ENCODE data around the gene BCL2L11.

Gene BCL2L11

DNA sequence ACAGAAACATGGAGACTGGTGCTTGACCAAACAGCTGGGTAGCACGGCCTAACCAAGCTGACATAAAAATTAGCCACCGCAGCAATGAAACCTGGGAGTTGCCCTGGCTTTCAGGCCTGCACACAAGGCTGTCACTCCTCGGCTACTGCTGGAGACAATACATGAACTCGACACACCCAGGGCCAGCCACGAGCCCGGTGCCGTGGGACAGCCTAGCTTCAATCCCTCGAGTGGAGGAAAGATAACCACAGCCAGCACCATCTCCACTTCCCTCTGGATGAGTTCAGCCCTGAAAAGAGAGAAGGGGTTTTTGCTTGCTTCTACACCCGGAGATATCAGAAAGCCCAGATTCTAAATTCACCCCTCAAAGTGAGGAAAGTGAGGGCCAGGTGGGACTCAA is 78.0 kb downstream of the BCL2L11 start:
- no peak for DNase-seq

DNA sequence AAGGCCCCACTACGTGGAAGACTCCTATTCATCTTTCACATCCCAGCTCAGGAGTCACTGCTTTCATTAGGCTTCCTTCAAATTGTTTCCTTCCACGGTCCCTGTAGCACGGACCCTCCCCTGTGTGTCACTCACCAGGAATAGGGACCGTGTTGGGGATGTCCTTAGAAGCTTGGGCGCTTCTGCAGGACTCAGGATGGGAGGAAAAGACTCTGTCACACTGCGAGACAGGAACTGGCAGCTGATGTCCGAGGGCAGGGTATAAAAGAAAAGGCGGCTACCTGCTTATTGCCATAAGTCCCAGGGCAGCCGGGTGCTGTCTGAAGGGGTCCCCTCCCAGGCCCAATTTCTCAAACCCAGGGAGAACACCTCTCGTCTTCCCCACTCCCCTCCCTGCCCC is 79.1 kb downstream of the BCL2L11 start:
- no peak for DNase-seq

GRCh38 chr2:111200333-111200881 is 79.7 kb downstream of the BCL2L11 start:
- DNase-seq, result no peak

GRCh38 chr2:111201214-111201613 is 80.5 kb downstream of the BCL2L11 start:
- no peak for DNase-seq

DNA sequence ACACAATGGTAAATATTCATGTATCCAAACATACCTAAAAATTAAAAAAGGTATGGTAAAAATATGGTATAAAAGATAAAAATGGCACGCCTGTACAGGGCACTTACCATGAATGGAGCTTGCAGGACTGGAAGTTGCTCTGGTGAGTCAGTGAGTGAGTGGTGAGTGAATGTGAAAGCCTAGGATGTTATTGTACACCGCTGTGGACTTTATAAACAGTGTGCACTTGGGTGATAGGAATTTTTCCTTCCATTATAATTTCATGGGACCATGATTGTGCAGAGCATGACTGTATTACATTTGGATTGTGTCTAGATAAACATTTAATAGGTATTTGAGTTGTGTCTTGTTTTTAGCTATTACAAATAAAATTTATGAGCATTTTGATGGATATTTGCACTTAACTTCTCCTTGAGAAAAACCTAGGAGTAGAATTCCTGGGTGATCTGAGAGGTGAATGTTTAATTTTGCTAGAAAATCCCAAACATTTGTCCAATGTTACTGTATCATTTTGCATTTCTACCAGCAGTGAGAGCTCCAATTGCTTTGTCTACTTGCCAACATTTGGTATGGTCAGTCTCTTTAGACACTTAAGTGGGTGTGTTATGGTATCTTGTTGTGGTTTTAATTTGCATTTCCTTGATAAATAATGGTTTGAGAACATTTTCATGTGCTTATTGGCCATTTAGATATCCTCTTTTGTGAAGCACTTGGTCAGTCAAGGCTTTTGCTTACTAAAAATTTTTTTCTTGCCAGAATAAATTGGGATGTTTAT is 81.7 kb downstream of the BCL2L11 start:
- no peak for DNase-seq

GRCh38 chr2:111204706-111205105 is 84.0 kb downstream of the BCL2L11 start:
- no peak for DNase-seq

GRCh38 chr2:111205774-111206173 is 85.1 kb downstream of the BCL2L11 start:
- DNase-seq, result no peak

DNA sequence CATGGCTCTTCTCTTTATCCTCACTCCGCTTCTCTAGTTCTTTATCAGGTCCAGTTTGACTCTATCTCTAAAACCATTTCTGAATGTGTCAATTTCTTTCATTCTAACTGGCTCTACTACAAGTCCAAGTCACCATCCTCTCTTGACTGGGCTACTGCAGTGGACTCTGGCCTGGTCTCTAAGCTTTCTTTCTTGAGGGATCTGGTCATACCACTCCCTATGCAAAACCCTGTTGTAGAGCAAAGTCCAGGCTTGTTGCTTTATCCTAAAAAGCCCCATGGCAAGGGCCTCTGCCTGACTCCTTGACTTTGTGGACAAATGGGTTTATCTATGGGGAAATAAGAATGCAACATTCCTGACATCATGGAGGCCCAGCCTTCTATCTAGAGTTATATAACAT is 87.1 kb downstream of the BCL2L11 start:
- DNase-seq, result no peak

DNA sequence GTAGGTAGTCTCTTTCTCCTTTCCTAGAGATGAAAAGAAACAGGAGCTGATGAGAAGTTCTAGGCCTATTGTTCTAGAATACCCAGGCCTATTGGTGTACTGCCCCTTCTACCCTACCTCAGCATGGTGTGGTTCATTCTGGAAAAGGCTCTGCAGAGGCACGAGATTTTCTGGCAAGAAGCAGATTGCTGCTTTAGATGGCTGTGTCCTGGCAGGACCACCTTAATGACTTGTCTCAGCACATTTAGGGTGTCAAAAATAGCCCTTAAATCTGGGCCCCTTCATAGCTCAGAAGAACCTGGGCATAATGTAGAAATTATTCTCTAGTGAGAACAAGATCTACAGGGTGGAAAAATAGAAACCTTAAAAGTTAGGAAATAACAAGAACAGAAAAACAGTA is 87.9 kb downstream of the BCL2L11 start:
- no peak for DNase-seq

DNA sequence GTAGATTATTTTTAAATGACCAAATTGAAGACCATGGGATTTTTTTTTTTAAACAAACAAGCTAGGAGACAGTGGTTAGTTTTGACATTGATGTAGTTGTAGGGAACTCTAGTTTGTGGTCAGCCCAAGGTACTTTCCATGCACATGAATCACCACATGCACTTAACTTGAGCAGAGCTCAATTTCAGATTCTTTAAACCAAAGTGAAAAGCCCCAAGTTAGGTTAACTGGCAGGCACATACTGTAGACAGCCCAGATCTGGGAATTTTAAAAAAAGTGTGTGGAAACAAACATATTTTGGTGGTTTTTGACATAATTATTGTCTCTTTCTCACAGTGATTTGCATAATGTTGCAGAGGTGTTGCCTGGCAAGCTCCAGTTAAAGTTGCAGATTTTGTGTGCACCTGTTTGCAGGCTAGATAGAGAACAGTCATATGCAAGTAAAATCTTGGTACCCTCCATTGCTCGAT is 88.4 kb downstream of the BCL2L11 start:
- peak; percentile 19 for DNase-seq

GRCh38 chr2:111210036-111210435 is 89.3 kb downstream of the BCL2L11 start:
- no peak for DNase-seq

DNA sequence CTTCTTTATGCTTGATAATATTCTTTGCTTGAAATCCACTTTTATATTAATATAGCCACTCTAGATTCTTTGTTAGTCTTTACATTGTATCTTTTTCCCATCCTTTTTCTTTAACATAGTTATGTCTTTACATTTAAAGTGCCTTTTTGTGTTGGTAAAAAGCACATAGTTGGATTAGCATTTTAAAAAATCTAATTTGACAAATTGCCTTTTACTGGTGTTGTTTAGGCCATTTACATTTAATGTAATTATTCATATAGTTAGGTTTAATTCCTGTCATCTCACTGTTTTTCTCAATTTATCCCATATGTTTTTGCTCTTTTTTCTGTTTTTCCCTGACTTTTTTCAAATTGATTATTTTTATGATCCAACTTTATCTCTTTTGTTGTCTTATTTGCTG is 93.2 kb downstream of the BCL2L11 start:
- no peak for DNase-seq

DNA sequence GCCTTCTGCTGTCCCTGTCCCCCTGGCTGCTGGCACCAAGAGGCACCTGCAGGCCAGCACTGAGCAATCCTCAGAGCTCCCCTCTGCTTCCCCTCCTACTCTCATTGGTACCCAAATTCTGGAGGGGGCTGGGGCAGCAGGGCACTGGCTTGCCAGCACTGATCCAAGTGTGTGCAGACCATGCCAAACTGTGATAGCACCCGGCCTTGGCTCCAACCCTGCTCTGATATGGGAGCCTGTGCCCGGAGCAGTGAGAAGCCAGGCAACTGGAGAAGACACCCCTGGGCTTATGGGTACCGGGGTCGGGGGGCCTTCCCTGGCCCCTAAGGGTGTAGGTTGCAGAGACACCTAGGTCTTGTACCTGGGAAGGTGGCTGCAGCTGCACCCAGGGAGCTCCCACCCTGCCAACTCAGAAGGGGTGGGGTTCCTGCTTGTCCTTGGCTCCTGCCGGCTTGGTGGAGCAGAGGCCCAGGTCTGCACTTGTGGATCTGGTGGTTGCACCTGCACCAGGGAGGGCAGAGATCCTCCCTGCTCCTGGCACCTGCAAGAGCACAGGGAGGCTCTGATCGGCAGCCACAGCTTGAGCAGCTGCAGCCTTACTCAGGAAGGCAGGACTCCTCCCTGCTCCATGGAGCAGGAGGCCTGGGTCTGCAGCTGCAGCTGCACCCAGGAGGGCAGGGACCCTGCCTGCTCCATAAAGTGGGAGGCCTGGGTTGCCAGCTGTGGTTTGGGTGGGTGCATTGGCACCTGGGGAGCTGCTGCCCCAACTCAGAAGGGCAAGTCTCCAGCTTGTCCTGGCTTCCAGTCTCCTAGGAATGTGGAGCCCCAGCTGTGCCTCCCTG is 96.3 kb downstream of the BCL2L11 start:
- no peak for DNase-seq
